HG02884 (cell line): ENCODE measurements around the gene INCENP.

Source experiments
- ATAC-seq: cut with Tn5 transposase; IDR thresholded peaks from one replicate; pipeline ENCODE4 v1.9.1; 2021; ENCODE audit warnings: mild to moderate bottlenecking, moderate library complexity; ENCODE audit not compliant: unreplicated experiment

INCENP gene

DNA sequence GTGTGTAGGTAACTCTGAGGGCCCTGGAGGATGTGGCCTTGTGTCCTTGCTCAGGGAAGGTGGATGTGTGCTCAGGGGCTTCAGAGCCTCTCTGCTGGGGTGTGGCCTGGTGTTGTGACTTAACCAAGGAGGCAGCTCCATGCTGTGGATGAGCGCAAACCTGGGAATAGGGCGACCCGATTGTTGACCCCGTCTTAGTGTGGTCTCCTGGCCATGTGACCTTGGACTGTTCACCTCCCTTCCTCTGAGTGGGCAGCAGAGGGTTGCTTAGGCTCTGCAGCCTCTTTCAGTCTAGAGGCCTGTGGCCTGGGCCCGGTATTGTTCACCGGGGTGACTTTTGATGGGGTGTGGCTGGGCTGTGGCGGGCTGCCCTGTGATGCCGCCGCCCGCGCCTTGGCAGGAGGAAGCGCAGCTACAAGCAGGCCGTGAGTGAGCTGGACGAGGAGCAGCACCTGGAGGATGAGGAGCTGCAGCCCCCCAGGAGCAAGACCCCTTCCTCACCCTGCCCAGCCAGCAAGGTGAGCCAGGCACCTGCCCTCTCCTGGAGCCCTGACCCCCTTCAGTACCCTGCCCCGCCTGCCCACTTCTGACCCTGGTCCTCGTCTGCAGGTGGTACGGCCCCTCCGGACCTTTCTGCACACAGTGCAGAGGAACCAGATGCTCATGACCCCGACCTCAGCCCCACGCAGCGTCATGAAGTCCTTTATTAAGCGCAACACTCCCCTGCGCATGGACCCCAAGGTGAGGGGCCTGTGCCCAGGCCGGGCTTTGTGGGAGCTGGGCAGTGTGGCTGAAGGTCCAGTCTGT is 16.7 kb downstream of the INCENP start:
- ATAC-seq: no peak

DNA sequence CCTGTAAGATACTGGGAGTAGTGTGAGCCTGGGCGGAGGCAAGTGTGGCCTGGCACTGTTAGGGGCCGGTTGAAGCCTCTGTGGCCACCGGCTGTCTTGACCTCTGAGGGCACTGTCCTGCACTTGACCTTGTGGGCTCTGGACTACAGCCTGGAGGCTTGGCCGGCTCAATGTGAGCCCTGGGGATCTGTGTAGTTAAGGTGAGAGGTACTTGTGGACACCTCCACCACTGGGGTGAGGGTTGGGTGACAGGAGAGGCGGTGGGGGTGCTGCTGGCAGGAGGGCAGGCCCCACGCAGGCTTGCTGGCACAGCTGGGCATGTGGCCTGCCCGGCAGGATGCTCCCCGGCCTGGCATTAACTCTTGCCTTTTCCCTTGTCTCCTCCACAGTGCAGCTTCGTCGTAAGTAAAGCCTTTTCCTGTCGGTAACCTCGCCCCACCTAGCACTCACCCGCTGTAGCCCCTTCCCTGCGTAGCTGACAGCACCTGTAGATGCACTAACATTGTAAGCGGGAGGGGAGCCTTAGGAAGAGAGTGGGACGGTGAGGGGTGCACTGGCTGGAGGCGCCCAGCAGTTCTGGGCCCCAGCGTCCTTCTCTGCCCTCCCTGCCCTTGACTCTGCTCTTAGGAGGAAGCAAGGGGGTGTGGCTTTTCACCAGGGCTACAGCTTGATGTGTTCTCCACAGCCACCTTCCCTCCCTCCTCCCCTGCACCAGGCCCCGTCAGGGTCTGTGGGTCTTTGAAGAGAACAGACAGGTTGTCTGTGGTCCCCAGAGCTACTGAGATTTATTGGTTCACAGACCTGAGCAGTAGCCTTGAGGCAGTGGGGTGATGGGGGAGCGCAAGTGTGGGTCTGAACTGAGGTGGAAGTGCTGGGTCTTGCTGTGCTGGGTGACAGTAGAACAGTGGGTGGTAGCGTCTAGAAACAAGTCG is 17.6 kb downstream of the INCENP start:
- ATAC-seq: no peak

DNA sequence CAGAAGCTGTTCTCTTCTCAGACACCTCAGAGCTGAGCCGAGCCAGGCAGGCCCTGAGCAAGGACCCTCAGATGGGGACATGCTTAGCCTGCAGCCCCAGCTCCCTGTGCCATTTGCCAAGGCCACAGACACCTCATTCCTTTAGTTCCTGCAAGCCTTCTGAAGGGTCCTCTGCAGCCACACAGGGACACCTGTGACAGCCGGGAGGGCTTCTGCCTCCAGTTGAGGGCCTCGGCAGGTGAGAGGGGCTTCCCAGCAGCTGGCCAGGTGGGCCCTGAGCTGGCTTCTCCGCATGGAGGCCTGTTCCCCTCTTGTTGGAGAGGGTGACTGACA is 18.2 kb downstream of the INCENP start:
- ATAC-seq: no peak

DNA sequence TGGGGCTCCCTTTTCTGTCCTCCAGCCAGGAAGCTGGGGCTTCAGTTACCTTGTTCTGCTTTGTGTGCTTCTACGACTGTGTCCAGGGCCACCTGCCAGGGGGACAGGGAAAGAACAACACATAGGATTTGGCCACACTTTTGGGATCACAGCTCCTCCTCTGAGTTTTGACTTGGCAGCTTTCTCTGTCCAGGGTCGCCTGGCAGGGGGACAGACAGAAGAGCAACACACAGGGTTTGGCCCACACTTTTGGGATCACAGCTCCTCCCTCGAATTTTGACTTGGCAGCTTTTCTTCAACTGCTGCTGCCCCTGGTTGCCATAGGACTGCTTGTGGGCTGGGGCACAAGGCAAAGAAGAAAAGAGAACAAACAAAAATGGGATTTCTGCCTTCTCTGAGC is 19.1 kb downstream of the INCENP start:
- ATAC-seq: no peak

DNA sequence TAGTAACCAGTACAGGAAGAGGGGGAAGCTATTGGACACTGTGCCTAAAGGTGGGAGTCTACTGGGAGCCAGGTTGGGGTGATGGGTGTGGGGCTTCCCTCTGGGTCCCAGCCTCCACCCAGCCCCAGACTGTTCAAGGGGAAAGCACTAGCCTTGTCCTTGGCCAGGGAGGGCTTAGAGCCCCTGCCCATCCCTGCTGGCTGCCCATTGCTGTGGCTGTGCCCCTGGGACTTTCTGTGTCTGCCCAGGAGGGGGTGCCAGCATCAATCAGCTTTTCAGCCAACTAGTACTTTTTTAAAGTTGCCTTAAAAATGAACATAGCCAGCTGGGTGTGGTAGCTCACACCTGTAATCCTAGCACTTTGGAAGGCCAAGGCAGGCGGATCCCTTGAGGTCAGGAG is 19.9 kb downstream of the INCENP start:
- ATAC-seq: no peak

DNA sequence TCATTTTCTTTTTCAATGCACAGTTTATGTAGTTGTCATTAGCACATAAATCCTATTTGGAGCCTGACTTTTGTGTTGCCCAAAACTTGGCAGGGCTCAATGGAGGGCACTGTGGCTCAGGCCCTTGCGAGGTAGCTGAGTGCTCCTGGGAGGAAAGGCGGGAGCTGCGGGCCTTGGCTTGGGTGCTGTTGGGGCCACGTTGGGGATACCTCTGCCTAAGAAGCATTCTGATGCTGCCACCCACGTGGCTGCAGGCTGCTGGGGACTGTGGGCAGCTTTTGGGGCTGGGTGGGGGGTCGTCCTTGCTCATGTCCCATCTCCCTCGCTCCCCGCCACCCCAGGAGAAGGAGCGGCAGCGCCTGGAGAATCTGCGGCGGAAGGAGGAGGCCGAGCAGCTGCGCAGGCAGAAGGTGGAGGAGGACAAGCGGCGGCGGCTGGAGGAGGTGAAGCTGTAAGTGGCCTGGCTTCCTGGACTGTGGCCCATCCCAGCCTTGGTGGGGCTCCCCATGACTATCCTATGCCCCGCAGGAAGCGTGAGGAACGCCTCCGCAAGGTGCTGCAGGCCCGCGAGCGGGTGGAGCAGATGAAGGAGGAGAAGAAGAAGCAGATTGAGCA is 20.9 kb downstream of the INCENP start:
- ATAC-seq: no peak

DNA sequence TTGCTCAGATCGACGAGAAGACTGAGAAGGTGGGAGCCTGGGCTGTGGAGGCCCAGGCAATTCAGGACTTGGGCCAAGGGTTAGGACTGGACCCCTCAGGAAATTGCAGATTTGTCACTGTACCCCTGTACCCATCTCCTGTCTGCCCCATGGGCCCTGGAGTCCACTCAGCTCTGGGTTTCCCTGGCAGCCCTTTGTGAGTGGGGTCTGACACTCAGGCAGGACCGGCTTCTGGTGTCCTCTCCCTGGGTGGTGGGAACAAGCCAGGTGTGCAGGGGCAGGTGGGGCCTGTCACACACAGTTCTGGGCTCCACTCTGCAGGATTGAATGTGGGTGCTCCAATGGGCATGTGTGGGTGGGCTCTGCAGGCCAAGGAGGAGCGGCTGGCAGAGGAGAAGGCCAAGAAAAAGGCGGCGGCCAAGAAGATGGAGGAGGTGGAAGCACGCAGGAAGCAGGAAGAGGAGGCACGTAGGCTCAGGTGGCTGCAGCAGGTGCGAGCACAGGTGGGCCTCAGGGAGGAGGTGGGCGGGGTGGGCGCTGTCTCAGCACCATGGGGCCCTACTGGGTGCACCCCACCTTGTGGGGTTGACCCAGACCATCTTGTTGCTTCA is 21.6 kb downstream of the INCENP start:
- ATAC-seq: no peak

DNA sequence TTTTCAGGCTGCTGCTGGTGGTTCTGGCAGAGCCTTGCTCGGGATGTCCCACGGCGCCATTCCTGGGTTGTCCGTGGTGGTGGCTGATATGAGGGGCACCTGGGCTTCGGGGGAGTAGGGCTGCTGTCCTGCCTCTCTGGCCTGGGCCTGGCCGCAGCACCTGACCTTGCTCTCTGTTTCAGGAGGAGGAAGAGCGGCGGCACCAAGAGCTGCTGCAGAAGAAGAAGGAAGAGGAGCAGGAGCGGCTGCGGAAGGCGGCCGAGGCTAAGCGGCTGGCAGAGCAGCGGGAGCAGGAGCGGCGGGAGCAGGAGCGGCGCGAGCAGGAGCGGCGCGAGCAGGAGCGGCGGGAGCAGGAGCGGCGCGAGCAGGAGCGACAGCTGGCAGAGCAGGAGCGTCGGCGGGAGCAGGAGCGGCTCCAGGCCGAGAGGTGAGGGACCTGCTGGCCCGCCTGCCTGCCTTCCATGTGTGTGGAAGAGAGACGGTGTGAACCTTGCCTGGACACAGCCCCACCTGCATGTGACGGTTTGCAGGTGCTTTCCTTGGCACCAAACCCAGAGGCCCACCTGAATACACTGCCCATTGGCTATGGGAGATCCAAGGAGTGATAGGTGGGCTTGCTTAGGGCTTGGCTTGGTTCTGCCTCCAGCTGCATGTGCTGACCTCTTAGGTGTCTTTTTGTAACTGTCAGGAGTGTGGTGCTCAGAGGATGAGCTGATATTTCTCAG is 22.8 kb downstream of the INCENP start:
- ATAC-seq: no peak

DNA sequence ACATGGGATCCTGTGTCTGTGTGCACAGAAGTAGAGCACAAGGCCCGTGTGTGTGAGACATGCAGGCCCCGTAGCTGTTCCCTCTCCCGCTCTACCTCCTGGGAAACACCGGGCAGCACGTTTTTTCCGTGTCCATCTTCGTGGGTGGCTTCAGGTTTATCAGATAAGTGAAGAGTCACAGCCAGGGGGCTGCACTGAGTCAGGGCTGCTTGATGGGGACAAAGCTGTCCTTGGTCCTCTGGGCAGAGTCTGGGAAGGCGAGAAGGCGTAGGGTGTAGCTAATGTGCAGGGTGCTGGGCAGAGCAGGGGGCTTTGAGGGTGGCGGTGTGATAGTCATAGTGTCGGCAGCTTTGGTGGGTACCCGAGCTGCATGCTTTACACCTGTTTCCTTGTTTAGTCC is 23.7 kb downstream of the INCENP start:
- ATAC-seq: no peak

DNA sequence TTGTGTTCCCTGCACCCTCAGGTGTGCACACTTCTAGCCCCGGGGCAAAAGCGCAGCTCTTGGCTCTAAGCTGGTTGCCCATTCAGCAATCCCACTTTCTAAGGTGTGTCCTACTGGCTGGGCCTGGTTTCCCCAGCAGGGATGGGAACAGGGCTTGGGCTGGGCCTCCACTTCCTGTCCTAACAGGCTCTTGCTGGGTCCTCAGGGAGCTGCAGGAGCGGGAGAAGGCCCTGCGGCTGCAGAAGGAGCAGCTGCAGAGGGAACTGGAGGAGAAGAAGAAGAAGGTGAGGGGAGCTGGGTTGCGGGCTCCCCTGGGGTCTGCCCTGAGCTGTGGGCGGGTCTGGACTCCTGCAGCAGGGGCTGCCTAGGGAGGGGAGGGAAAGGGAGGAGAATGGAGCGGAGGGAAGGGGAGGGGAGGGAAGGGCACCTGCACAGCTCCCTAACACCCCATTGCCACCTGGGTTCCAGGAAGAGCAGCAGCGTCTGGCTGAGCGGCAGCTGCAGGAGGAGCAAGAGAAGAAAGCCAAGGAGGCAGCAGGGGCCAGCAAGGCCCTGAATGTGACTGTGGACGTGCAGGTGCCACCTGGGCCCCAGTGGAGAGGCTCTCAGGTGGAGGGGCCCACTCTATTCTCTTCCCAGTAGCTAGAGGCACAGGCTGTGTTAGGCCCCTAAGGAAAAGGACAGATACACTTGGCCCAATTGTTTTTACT is 24.6 kb downstream of the INCENP start:
- ATAC-seq: no peak

DNA sequence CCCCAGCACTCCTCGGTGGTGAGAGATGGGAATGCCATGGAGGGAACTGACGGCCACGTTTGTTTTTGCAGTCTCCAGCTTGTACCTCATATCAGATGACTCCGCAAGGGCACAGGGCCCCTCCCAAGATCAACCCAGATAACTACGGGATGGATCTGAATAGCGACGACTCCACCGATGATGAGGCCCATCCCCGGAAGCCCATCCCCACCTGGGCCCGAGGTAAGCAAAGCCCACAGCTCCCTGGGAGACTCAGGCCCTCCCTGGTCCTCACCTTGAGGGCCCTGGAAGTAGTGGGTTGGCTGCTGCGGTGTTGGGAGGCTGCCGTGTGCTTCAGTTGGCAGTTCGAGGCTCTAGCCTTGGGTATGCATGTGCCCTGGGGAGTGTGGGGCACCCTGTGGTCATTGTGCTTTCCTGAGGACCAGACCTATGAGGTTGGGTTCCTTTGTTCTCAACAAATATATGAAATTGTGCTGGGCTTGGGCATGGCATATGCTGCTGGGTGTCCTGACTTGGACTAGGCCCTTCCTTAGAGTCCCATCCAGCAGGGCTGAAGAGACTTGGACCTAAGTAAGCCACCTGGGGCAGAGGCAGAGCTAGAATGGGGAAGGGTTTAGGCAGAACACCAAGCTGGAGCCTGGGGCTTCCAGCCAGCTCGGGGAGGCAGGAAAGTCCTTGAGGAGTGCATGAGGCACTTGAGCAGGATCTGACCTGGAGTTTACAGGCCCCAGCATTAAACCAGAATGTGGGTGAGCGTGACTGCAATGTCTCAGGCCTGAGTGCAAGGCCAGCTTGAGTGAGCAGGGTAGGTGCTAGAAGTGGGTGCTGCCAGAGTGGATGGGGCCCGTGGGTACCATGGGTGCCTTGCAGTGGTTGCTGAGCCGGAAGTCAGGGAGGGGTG is 26.4 kb downstream of the INCENP start:
- no peak for ATAC-seq

DNA sequence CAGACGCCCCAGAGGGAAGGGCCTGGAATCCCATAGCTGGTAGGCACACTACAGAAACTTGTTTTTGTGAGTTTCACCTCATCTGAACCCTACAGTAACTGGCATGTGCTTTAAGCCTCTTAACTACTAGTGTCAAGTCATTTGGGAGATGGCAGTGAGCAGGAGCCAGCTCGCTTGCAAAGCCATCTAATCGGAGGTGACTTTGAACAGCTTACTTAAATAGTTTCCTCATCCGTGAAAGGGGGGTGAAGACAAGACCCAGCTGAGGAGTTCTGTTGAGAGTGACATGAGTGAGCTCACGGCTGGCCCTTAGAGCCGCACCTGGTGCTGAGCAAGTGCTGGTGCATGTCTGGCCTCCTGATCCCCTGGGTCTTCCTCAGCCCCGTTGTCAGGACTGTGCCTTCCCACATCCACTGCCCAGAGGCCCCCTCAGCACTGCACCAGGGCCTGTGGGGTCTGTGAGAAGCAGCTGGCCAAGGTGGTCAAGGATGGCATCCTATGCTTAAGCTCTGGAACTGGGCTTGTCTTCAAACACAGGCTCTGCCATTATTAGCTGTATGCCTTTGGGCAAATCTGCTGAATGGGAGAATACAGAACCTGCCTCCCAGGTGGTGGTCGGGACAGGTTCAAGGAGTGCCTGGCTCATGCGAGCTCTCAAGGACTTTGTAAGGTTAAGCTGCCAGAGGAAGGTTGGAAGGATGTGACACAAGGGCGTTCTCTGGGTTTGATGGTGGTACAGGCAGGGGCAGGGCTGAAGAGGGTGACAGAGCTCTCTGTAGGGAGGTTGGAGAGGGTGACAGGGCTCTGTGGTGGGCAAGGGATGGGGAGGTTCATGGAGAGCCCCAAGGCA is 27.3 kb downstream of the INCENP start:
- ATAC-seq: no peak

DNA sequence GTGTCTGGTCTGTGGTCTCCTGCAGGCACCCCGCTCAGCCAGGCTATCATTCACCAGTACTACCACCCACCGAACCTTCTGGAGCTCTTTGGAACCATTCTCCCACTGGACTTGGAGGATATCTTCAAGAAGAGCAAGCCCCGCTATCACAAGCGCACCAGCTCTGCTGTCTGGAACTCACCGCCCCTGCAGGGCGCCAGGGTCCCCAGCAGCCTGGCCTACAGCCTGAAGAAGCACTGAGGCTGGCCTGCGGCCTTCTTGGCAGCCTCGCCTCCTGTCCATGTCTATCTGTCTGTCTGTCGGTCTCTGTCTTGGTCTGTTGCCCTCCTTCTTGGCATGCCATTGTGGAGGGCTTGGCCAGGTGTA is 27.9 kb downstream of the INCENP start:
- ATAC-seq: no peak

DNA sequence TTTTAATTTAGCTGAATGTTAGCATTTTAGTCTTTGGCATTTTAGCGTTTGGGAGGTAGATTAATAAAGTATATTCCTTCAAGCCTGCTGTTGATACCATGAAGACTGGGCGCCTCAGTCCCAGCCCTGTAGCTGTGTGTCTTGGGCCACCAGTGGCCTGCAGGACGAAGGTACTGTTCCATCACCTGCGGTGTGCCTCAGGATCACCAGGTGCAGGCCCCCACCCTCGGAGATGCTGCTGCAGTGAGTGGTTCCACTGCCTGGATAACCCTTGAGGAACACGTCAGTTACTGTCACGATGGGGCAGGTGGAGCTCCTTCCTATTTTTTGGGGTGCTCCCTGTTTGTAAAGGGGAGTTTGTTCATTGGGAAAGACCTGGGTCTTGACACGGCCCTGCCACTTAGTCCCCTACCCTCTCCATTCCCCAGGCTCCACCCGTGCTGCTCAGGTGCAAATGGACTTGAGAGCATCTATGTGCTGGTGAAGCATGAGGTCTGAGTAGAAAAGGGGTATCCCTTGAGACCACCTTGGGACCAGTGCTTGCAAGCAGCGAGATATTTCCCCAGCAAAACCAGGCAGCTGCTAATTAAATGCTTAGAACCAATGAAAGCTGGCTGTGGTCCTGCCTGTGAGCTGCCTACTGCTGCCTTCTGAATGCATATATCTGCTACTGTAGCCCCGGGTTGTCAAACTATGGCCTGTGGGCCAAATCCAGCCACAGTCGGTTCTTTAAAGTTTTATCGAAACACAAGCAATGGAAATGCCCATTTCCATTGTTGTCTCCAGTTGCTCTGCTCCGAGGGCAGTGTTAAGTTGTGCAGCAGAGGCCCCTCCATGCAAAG is 28.7 kb downstream of the INCENP start:
- ATAC-seq: no peak

DNA sequence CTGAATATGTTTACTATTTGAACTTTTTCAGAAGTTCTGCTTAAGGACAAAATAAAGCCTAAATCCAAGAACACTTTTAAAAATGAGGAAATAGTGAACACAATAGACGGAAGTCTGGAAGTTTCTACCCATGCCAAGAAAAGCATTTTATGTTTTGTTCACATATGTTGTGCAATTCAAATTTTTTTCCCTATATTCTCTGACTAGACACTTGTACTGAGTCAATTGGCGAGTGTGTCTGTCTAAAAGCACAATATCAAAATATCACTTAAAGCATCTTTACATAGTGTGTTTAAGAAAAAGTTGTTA is 29.2 kb downstream of the INCENP start:
- no peak for ATAC-seq

DNA sequence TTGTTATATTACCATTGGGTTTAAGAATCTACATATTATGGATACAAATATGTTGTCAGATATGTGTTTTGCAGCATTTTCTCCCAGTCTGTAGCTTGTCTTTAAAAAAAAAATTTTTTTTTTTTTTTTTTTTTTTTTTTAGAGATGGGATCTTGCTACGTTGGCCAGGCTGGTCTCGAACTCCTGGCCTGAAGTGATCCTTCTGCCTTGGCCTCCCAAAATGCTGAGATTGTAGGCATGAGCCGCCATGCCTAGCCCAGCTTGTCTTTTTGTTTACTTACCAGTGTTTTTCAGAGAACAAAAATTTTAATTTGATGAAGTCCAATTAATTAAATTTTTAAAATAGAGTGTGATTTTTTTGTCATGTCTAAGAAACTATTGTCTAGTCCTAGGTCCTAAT is 29.8 kb downstream of the INCENP start:
- no peak for ATAC-seq

DNA sequence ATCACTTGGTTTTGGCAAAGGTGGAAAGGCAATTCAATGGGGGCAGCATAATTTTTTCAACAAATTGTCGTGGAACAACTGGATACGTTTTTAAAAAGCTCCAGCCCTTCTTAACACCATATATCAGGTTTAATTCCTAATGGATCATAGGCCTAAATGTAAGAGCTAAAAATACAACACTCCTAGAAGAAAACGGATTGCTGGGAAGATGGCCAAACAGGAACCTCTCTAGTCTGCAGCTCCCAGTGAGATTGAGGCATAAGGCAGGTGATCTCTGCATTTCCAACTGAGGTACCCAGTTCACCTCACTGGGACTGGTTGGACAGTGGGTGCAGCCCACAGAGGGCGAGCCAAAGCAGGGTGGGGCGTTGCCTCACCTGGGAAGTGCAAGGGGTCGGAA is 33.8 kb downstream of the INCENP start:
- ATAC-seq: no peak

DNA sequence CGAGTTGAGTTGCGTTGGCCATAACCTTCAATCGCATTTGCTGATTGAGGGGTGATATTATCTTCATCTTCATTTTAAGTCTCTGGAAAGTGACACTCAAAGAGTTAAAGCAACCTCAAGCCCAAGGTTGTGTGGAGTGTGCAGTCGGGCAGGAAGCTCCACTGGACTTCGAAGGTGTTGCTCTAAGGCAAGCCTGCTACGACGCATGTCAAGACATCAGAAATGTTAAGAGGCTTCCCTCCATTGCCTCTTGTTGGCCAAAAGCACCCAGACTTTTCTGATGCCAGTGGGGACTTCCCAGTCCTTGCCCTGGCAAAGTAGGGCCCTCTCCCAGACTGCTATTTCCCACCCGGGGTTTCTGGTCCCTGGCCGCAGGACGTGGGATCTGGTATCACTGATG is 42.6 kb downstream of the INCENP start:
- ATAC-seq: no peak
